B cell (primary cell): Measurements from ENCODE around the gene PARP8. TPM values are rescaled to one million over a fixed set of nuclear protein-coding genes. Genes with fewer than 3 reads are reported as not detected.
"Not testable (repeated sequence)": the region's sequence is repeated elsewhere in the genome, so short reads cannot be mapped to it uniquely, and the experiment has no call there.

Experiments
- ATAC-seq: fragments of 200-7000 bp; cut with Tn5 transposase; one replicate; pipeline ENCODE4 v1.10.0; 2021; ENCODE audit warnings: low read depth, mild to moderate bottlenecking, moderate number of reproducible peaks, moderate library complexity
- CTCF ChIA-PET: fragments of 350-600 bp; sonication (Branson Sonifier 250); formaldehyde crosslinking; loops from one replicate; lab custom pipeline; 2021; ENCODE audit warnings: antibody characterized with exemption, inconsistent platforms; lab: Charles Lee
- POLR2A ChIA-PET: fragments of 350-600 bp; sonication (Branson Sonifier 250); formaldehyde crosslinking; loops from one replicate; lab custom pipeline; 2021; ENCODE audit warnings: antibody characterized with exemption; lab: Charles Lee
- DNase-seq: peaks from one replicate; pipeline ENCODE4 v3.0.0; 2013
- H2AFZ ChIP-seq: 2 replicates; pipeline ENCODE4 v1.6.1; 2012; ENCODE audit warnings: mild to moderate bottlenecking, low read depth, low read length; ENCODE audit not compliant: insufficient read depth, poor library complexity, severe bottlenecking
- H3K27ac ChIP-seq, 2 donors: 1 replicate in 1 of 2; 2 replicates in 1 of 2; pipeline ENCODE4 v1.5.1; 2012 to 2013; ENCODE audit warnings: low read length in 2 of 2, mild to moderate bottlenecking in 2 of 2, moderate library complexity in 1 of 2
- H3K27me3 ChIP-seq, 4 experiments: fragments of 200-600 bp in 1 of 4; sonication (generic) in 1 of 4; replicated peaks in 1 of 4; 1 replicate in 2 of 4; 2 replicates in 2 of 4; pipeline versions ENCODE4 v1.6.1 to v1.7.0; 2013 to 2016; ENCODE audit warnings: low read length in 3 of 4, mild to moderate bottlenecking in 2 of 4, mixed read lengths in 1 of 4, moderate library complexity in 1 of 4; ENCODE audit not compliant: insufficient read depth in 4 of 4, control insufficient read depth in 3 of 4; ENCODE audit errors: control extremely low read depth in 1 of 4
- H3K36me3 ChIP-seq, 2 experiments: replicated peaks in 1 of 2; 1 replicate in 1 of 2; 2 replicates in 1 of 2; pipeline versions ENCODE4 v1.6.1 to v1.7.1; 2013; ENCODE audit warnings: low read length in 1 of 2; ENCODE audit not compliant: insufficient read depth in 2 of 2, control insufficient read depth in 1 of 2; ENCODE audit errors: control extremely low read depth in 1 of 2, extremely low read depth in 1 of 2
- H3K4me1 ChIP-seq, 2 donors: fragments of 200-600 bp in 1 of 2; sonication (generic) in 1 of 2; 1 replicate in 1 of 2; 2 replicates in 1 of 2; pipeline versions ENCODE4 v1.5.1 to v1.6.1; 2013 to 2017; ENCODE audit warnings: low read length in 2 of 2; ENCODE audit not compliant: control insufficient read depth in 2 of 2, insufficient read depth in 2 of 2
- H3K4me2 ChIP-seq: replicated peaks from 2 replicates; pipeline ENCODE3; 2012; ENCODE audit warnings: mild to moderate bottlenecking, low read depth, low read length; ENCODE audit not compliant: poor library complexity, severe bottlenecking
- H3K4me3 ChIP-seq, 5 experiments: fragments of 200-600 bp in 1 of 5; sonication (generic) in 1 of 5; 1 replicate in 3 of 5; 2 replicates in 2 of 5; pipeline versions ENCODE4 v1.5.1 to v1.7.0; 2011 to 2016; ENCODE audit warnings: low read length in 4 of 5, mild to moderate bottlenecking in 4 of 5, low read depth in 2 of 5, control low read depth in 1 of 5, moderate library complexity in 1 of 5; ENCODE audit not compliant: insufficient read depth in 1 of 5; ENCODE audit errors: control extremely low read depth in 1 of 5, extremely low read depth in 1 of 5
- H3K79me2 ChIP-seq: fragments of 200-600 bp; sonication (generic); one replicate; pipeline ENCODE4 v1.6.0; 2016; ENCODE audit warnings: low read length; ENCODE audit not compliant: control insufficient read depth, insufficient read depth
- H3K9ac ChIP-seq: fragments of 200-600 bp; sonication (generic); 2 replicates; pipeline ENCODE4 v1.6.1; 2017; ENCODE audit warnings: mild to moderate bottlenecking, low read length, moderate library complexity
- H3K9me3 ChIP-seq, 3 donors: one replicate each; pipeline versions ENCODE4 v1.6.1 to v1.7.1; 2013; ENCODE audit warnings: low read length in 2 of 3; ENCODE audit not compliant: control insufficient read depth in 2 of 3, insufficient read depth in 1 of 3; ENCODE audit errors: control extremely low read depth in 1 of 3
- H4K20me1 ChIP-seq: 2 replicates; pipeline ENCODE4 v1.6.0; 2012; ENCODE audit warnings: mild to moderate bottlenecking, low read length; ENCODE audit not compliant: insufficient read depth, control insufficient read depth, poor library complexity, severe bottlenecking
- H3K27ac Mint-ChIP-seq: one replicate; pipeline ENCODE4 v1.8.0; 2021; ENCODE audit warnings: mixed read lengths
- H3K27me3 Mint-ChIP-seq: one replicate; pipeline ENCODE4 v1.8.0; 2021; ENCODE audit warnings: mixed read lengths
- H3K4me1 Mint-ChIP-seq: one replicate; pipeline ENCODE4 v1.8.0; 2021; ENCODE audit warnings: mixed read lengths
- H3K4me3 Mint-ChIP-seq: one replicate; pipeline ENCODE4 v1.8.0; 2021; ENCODE audit warnings: mixed read lengths
- H3K9me3 Mint-ChIP-seq: one replicate; pipeline ENCODE4 v1.8.0; 2022; ENCODE audit warnings: mixed read lengths; ENCODE audit not compliant: insufficient read depth
- EZH2 ChIP-seq: IDR thresholded peaks from 2 replicates; pipeline ENCODE4 v1.6.1; 2012; ENCODE audit warnings: borderline replicate concordance, low read depth, mild to moderate bottlenecking, moderate library complexity, low read length; ENCODE audit not compliant: insufficient read depth, poor library complexity, severe bottlenecking
- WGBS: methylation state at CpG from one replicate; pipeline ENCODE4 v1.1.5; 2013; ENCODE audit warnings: missing lambda C conversion rate; ENCODE audit not compliant: insufficient coverage; 5-methylcytosine and 5-hydroxymethylcytosine counted together
- intact Hi-C: fragments of 100-400 bp; cut with micrococcal nuclease; formaldehyde crosslinking; loops from one replicate; pipeline ENCODE4 v1.10.0; 2022
- polyA plus RNA-seq: library from polyadenylated mRNA; depleted of rRNA; stranded (reverse); fragments of >200 nt; gene quantifications from 2 replicates; pipeline ENCODE4 v1.2.3, GENCODE V29; 2012
- total RNA-seq, 2 donors: library from RNA; stranded (reverse); fragments of 120-200 nt in 1 of 2; gene quantifications; 1 replicate in 1 of 2; 2 replicates in 1 of 2; pipeline versions ENCODE4 v1.2.3 to v1.2.4, GENCODE V29; 2013 to 2022
- TF ChIP-seq, protein P1 (sequence below): fragments of 200-600 bp; IDR thresholded peaks from one replicate; pipeline ENCODE4 v1.8.0; 2022; ENCODE audit warnings: antibody characterized with exemption, mild to moderate bottlenecking

The PARP8 gene
- total and polyA plus RNA-seq, 2 donors (not counting 1 experiment from before 2014, with no cell fraction given), result 36.2 to 83.6 TPM

DNA sequence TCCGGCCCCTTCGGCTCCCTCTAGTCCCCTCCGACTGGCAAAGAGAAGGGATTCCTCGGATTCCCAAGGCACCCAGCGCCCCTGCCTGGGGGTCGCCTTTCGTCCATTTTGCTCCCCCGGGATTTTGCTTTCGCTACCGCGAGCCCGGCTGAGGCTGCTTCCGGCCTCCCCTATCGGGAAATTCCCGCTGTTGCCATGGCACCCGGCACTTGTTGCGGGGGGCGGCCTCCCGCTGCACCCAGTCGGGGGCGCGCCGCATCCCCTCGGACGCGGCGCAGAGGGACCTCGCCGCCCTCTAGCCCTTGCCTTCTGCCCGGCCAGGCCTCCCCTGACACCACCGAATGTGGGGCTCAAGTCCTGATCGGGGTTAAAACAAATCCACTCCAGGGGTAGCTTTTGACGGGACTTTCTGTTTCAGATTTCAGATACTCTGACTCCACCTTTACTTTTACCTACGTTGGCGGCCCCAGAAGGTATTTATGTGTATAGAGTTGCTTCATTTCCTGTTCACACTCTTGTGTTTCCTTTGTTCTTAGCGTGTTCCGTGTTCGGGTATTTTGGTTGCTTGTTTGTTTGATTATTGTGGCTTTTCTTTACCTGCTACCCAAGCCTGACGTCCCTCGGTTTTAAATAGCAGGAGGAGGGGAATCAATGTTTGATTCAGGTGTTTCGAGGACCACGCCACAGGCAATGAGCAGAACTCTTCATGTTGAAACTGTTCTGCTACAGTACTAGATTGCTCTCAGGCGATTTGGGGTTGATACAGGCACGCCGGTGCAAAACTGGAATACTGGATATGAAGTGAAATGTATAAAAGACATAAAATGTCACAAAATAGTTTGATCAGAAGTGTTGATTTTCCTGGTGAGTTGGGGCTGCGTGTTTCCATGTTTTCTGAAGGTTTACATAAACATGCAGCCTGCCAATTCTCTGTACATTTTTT lies 1.5 kb downstream of the PARP8 start:
- Histone ChIP-seq H3K4me1 (peaks cover 26 to 29% of the 10 kb centered on the region in 2 donors), H3K36me3 (no peaks in the 10 kb centered on the region), H3K27me3 (no peaks in the 10 kb centered on the region), H3K79me2 (peaks cover 48% of the 10 kb centered on the region), H4K20me1 (no peaks in the 10 kb centered on the region), H3K27ac (peak overlapping the region; percentile 99), H3K4me3 (peak overlapping the region; percentile 76 to 99 (median 98)), H2AFZ (peak overlapping the region; percentile 57), H3K9ac (peak overlapping the region; percentile 99), H3K4me2 (peak overlapping the region; percentile 83), H3K9me3 (no peaks in the 10 kb centered on the region)
- H3K4me1 Mint-ChIP-seq, result peaks cover 47% of the 10 kb centered on the region
- TF ChIP-seq, protein P1, sequence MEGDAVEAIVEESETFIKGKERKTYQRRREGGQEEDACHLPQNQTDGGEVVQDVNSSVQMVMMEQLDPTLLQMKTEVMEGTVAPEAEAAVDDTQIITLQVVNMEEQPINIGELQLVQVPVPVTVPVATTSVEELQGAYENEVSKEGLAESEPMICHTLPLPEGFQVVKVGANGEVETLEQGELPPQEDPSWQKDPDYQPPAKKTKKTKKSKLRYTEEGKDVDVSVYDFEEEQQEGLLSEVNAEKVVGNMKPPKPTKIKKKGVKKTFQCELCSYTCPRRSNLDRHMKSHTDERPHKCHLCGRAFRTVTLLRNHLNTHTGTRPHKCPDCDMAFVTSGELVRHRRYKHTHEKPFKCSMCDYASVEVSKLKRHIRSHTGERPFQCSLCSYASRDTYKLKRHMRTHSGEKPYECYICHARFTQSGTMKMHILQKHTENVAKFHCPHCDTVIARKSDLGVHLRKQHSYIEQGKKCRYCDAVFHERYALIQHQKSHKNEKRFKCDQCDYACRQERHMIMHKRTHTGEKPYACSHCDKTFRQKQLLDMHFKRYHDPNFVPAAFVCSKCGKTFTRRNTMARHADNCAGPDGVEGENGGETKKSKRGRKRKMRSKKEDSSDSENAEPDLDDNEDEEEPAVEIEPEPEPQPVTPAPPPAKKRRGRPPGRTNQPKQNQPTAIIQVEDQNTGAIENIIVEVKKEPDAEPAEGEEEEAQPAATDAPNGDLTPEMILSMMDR, result no peak
- TF ChIP-seq EZH2, result no peak
- intact Hi-C loops, result loop anchor here (1.0 to 10.0 kb wide), 6 partner anchors 43 to 253 kb away; partner anchors contain the start of gene EMB
- H3K27me3 Mint-ChIP-seq, result no peaks in the 10 kb centered on the region
- H3K4me3 Mint-ChIP-seq, result peak overlapping the region; percentile 99
- DNase-seq, result peak; percentile 96
- H3K27ac Mint-ChIP-seq, result peak overlapping the region; percentile 99
- ATAC-seq, result peak; percentile 72
- H3K9me3 Mint-ChIP-seq, result no peaks in the 10 kb centered on the region
- WGBS, result under 1% methylated on average over 39 of the region's 46 CpGs
- ChIA-PET POLR2A (interaction anchor here (0.6 to 2.3 kb wide), 5 partner anchors 19 to 227 kb away, joined by 3 to 19 read pairs (median 5); partner anchors contain the start of gene EMB), CTCF (interaction anchor here (0.7 to 1.6 kb wide), 4 partner anchors 83 to 227 kb away, joined by 3 to 6 read pairs (median 4); partner anchors contain the start of gene EMB)

DNA sequence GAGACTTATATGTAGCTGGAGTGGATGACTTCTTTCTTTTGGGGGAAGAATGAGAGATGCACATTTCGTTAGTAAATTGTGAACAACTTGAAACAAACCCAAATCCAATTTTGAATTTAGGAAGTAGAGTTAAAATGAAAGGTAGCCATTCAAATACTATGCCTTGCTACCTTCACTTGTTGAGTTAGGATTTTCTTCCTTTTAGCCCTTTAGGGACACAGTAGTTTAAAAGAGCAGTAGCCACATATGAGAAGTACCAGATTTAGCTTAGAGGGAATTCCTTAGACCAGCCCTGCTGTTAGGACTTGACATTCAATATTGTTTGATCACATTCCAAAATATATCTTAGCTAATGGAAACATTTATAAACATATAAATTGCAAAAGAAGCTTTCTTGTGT lies 2.2 kb downstream of the PARP8 start:
- H3K9me3 ChIP-seq, H4K20me1 ChIP-seq, ATAC-seq, POLR2A ChIA-PET, H3K36me3 ChIP-seq, H3K9me3 Mint-ChIP-seq, H3K27me3 Mint-ChIP-seq, H3K27me3 ChIP-seq: not testable (repeated sequence)
- intact Hi-C loops, result loop anchor here (5.0 to 10.0 kb wide), 2 partner anchors 56 to 254 kb away; no protein-coding TSS in a partner anchor
- CTCF ChIA-PET, result interaction anchor here (1.6 kb wide), 1 partner anchor 228 kb away, joined by 5 read pairs; the partner anchor contains the start of gene EMB
- peak; percentile 32 for DNase-seq
- Histone ChIP-seq H3K27ac (peak overlapping the region; percentile 99), H3K4me1 (peaks cover 28 to 33% of the 10 kb centered on the region in 2 donors), H2AFZ (peak overlapping the region; percentile 57), H3K4me2 (peak overlapping the region; percentile 83), H3K79me2 (peaks cover 55% of the 10 kb centered on the region), H3K4me3 (peak overlapping the region; percentile 76 to 99 (median 98)), H3K9ac (peak overlapping the region; percentile 99)
- H3K4me1 Mint-ChIP-seq, result peaks cover 51% of the 10 kb centered on the region
- H3K27ac Mint-ChIP-seq, result peak overlapping the region; percentile 99
- WGBS, result no CpG with 5 or more reads among the region's 1 CpG
- peak overlapping the region; percentile 99 for H3K4me3 Mint-ChIP-seq
